ENCODE data around the gene DACH1.

Gene DACH1

DNA sequence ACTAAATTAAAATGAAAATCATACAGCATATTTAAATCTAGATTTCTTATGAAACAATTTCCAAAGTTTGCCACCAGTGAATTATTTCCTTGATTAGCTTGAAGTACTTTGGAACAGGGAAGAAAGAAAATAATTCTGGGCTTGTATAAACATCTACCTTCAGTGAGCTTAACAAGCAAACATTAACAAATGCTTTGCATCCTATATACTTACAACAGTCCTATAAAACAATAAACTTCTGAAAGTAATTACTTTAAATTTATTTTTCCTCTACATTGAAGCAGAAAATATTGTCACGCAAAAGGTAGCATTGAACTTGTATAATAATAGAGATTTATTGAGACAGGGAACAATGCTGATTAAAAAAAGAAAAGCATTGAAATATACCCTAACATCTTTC lies 164.8 kb downstream of the DACH1 start:
- Mint-ChIP-seq H3K36me3 (ENCODE audit: low read depth) (no peaks in the 10 kb centered on the region), H3K4me1 (ENCODE audit: low read depth) (no peaks in the 10 kb centered on the region), H3K27ac (no peak overlapping the region), H3K9me3 (no peaks in the 10 kb centered on the region), H3K4me3 (no peak overlapping the region), H3K27me3 (ENCODE audit: low read depth) (no peaks in the 10 kb centered on the region)

DNA sequence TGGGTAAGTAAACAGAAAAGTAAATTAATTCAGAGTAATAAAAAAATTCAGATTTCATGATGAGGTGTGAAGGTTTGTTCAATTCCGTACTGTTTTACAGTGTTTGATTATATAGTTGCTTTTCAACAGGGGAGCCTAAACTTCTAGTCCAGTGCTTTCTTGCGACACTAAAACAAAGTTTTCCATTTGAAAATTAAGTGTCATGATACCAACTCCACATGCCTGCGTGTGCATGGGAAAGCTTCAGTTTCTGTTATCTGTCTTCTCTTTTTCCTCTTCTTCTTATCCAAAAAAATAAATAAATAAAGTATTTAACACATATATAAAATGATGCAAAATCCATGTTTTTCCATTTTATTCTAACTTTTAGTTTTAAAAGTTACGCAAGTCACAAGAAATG lies 165.3 kb downstream of the DACH1 start:
- no peaks in the 10 kb centered on the region for H3K9me3 Mint-ChIP-seq
- no peak overlapping the region for H3K4me3 Mint-ChIP-seq
- H3K4me1 Mint-ChIP-seq (ENCODE audit: low read depth): no peaks in the 10 kb centered on the region
- H3K27ac Mint-ChIP-seq: no peak overlapping the region
- H3K27me3 Mint-ChIP-seq (ENCODE audit: low read depth): no peaks in the 10 kb centered on the region
- H3K36me3 Mint-ChIP-seq (ENCODE audit: low read depth): no peaks in the 10 kb centered on the region

DNA sequence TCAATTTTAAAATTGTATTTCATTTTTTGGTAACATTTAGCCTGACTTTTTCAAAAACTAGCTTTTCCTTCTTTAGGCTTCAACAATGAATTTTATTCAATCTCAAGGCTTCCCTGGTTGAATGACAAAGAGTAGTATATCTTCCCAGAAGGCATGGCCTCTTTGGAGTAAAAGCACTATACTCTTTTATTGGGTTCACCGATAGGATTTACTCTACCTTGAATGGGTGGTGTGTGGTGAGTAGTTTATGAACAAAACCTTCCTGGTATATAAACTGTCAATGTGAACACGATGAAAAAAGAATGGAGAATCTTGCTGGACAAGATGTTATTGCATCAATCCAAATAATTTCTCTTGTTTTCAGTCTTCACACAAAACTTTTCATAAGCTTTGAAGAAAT lies 167.7 kb downstream of the DACH1 start:
- H3K9me3 Mint-ChIP-seq: no peaks in the 10 kb centered on the region
- H3K27me3 Mint-ChIP-seq (ENCODE audit: low read depth): no peaks in the 10 kb centered on the region

DNA sequence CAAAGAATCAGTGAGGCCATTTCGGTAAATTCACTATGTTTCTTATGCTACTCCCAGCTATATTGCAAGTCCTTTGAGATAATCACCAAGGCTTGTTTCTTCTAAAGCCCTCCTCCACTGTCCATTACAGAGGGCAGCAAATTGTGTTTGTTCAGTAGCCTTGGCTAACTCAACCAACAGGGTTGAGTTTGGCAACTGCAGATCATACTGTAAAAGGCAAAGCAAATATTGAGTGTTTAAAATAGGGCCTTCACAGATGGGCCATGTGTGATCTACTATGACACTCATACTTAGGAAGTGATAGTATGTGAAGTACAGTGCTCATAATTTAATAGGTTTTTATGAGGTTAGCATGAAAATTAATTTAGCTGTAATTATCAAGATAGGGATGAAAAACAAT lies 171.3 kb downstream of the DACH1 start:
- H3K4me3 Mint-ChIP-seq: no peak overlapping the region
- no peaks in the 10 kb centered on the region for H3K36me3 Mint-ChIP-seq (ENCODE audit: low read depth)
- no peaks in the 10 kb centered on the region for H3K9me3 Mint-ChIP-seq
- H3K27ac Mint-ChIP-seq: no peak overlapping the region
- H3K27me3 Mint-ChIP-seq (ENCODE audit: low read depth): no peaks in the 10 kb centered on the region
- no peaks in the 10 kb centered on the region for H3K4me1 Mint-ChIP-seq (ENCODE audit: low read depth)

More for the DNA sequence above, 167.7 kb downstream of the DACH1 start:
- Mint-ChIP-seq H3K36me3 (ENCODE audit: low read depth) (no peaks in the 10 kb centered on the region), H3K27ac (no peak overlapping the region), H3K4me1 (ENCODE audit: low read depth) (no peaks in the 10 kb centered on the region), H3K4me3 (no peak overlapping the region)

DNA sequence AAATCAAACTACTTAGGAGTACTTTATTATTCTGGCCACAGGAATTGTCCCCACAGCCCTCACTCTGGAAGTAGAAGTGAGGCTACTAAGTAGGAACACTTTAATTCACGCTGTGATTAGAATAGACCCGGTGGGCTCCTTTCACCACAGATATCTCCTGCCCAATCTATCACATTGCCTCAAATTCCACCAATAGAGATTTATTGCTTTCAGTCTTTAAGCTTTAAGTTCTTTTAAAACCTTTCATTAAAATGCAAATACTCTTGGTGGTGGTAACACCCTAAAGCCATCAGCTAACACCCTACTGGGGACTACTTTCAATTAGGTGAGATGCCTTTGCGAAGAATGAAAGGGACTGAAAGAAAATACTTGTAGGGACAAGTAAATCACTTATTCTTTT lies 181.9 kb downstream of the DACH1 start:
- Mint-ChIP-seq H3K9me3 (no peaks in the 10 kb centered on the region), H3K36me3 (ENCODE audit: low read depth) (no peaks in the 10 kb centered on the region), H3K4me3 (no peak overlapping the region), H3K4me1 (ENCODE audit: low read depth) (no peaks in the 10 kb centered on the region), H3K27me3 (ENCODE audit: low read depth) (no peaks in the 10 kb centered on the region), H3K27ac (no peak overlapping the region)

DNA sequence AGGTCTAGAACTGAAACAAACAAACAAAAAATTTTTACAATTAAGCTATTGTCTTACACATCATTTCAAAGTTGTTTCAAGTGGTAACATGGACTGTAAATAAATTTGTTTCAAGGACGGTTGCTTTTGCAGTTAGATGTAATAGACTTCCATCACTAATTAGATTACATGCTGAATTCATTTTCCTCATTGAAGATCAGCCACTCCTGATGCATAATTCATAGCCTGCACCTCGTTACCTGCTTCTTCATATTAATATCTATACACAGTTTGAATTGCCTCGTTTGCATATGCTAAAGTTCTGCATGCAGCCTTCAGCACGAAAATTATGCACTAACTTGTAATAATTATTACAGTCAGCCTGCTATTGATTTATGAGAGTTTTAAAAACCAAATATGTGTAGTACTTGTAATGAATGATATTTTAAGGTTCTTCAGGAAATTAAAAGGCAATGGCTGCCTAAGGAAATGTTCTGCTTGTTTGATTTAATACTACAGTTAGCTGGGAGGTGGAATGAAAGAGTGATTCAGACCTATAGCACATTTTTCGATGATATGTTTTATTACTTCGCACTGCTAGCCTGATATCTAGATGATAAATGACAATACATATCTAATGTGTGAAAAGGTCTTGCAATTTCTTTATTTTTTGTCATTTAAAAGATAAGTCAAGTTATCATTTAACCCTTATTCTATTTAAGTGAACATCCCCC lies 184.9 kb downstream of the DACH1 start:
- H3K9me3 Mint-ChIP-seq: no peaks in the 10 kb centered on the region
- no peak overlapping the region for H3K27ac Mint-ChIP-seq
- no peaks in the 10 kb centered on the region for H3K4me1 Mint-ChIP-seq (ENCODE audit: low read depth)
- H3K36me3 Mint-ChIP-seq (ENCODE audit: low read depth): no peaks in the 10 kb centered on the region
- no peak overlapping the region for H3K4me3 Mint-ChIP-seq
- no peaks in the 10 kb centered on the region for H3K27me3 Mint-ChIP-seq (ENCODE audit: low read depth)

DNA sequence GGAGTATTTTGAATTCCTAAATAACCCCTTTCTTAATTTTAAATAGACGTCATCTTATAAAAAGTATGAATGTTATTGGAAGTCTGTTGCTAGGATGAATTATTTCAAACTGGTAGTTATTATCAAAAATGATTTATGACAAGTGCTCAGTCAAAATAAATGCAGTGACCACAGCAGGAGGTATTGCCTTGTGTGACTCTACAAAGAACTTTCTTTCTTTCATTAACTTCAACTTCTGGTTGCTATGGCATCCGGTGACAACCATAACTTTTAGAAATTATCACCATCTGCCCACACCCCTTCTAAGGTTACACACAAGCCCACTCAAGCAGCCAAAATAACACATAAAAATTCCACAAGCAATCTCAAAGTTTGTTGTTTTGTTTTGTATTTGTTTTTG lies 189.9 kb downstream of the DACH1 start:
- H3K36me3 Mint-ChIP-seq (ENCODE audit: low read depth): no peaks in the 10 kb centered on the region
- H3K27ac Mint-ChIP-seq: no peak overlapping the region
- no peaks in the 10 kb centered on the region for H3K27me3 Mint-ChIP-seq (ENCODE audit: low read depth)
- no peaks in the 10 kb centered on the region for H3K9me3 Mint-ChIP-seq
- no peaks in the 10 kb centered on the region for H3K4me1 Mint-ChIP-seq (ENCODE audit: low read depth)
- H3K4me3 Mint-ChIP-seq: no peak overlapping the region

DNA sequence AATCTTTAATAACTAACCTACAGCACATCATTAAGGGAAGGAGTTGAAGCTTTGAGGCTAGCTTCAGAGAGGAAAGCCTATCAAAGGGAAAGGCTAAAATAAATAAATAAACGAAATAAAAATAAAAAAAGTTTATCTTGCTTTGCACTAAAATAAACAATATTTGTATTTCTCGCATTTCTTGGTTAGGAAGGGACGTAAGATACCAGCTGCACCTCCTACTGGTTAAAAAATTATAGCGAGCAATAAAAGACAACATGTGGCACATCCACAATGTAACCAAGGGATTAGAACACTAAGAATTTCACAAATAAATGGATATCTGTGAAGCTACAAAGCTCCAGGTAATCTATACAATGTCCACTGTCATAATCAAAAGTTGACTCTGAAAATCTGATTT lies 194.5 kb downstream of the DACH1 start:
- no peaks in the 10 kb centered on the region for H3K4me1 Mint-ChIP-seq (ENCODE audit: low read depth)
- H3K4me3 Mint-ChIP-seq: no peak overlapping the region
- H3K27ac Mint-ChIP-seq: no peak overlapping the region
- no peaks in the 10 kb centered on the region for H3K27me3 Mint-ChIP-seq (ENCODE audit: low read depth)
- H3K9me3 Mint-ChIP-seq: no peaks in the 10 kb centered on the region
- no peaks in the 10 kb centered on the region for H3K36me3 Mint-ChIP-seq (ENCODE audit: low read depth)

DNA sequence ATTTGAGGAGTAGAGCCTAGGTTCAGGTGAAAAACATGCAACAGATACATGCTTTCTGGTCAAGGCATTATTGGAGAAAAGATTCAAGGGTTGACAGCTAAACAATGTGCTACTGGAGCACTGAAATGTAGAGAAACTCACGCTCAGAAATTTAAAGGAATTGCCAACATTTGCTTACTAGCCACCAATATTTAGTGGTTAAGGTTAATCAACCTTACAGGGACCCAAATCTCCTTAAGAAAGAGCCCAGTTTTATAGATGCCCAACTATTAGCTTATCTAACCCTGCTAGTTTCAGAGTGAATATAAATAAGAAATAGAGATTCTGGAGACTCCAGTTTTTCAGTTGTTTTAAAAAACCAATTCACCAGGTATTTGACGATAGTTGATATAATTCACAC lies 203.6 kb downstream of the DACH1 start:
- Mint-ChIP-seq H3K27me3 (ENCODE audit: low read depth) (no peaks in the 10 kb centered on the region), H3K4me1 (ENCODE audit: low read depth) (no peaks in the 10 kb centered on the region), H3K9me3 (no peaks in the 10 kb centered on the region), H3K27ac (no peak overlapping the region), H3K4me3 (no peak overlapping the region), H3K36me3 (ENCODE audit: low read depth) (no peaks in the 10 kb centered on the region)

DNA sequence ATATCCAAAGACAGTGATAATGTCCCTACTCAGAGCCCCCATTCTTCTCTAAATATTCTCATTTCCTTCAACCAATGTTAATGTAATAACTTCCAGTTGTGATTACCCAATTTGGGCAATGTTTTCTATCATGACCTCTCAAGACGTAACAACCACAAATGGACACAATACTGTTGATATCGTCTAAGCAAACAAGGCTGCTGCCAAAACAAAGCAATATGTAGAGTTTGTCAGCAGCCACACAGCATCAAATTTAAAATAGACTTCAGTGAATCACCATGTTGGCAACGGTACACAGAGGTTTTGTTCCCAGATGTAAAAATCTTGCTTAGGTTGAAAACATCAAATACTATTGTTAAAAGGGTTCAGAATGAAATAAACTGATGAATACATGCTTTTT lies 205.1 kb downstream of the DACH1 start:
- Mint-ChIP-seq H3K27me3 (ENCODE audit: low read depth) (no peaks in the 10 kb centered on the region), H3K9me3 (no peaks in the 10 kb centered on the region), H3K4me1 (ENCODE audit: low read depth) (no peaks in the 10 kb centered on the region), H3K4me3 (no peak overlapping the region), H3K27ac (no peak overlapping the region), H3K36me3 (ENCODE audit: low read depth) (no peaks in the 10 kb centered on the region)

DNA sequence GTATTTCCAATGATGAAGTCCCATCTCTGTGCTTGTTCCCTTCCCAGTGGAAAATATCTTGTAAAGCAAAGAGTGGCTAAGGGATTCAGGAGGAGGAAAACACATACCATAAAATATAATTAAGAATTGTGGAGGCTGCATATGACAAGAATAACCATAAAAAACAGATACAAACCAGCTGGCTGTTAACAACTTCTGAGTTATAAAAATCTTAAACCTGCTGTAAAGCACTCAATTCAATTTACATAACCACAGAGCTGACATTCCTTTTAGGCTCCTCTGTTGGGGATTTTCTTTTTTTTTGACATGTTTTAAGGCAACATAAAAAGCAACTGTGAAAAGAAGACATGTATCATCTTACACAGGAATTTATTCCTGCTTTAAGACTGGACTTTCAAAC lies 207.6 kb downstream of the DACH1 start:
- Mint-ChIP-seq H3K4me1 (ENCODE audit: low read depth) (no peaks in the 10 kb centered on the region), H3K4me3 (no peak overlapping the region), H3K36me3 (ENCODE audit: low read depth) (no peaks in the 10 kb centered on the region), H3K27ac (no peak overlapping the region), H3K9me3 (no peaks in the 10 kb centered on the region), H3K27me3 (ENCODE audit: low read depth) (no peaks in the 10 kb centered on the region)

DNA sequence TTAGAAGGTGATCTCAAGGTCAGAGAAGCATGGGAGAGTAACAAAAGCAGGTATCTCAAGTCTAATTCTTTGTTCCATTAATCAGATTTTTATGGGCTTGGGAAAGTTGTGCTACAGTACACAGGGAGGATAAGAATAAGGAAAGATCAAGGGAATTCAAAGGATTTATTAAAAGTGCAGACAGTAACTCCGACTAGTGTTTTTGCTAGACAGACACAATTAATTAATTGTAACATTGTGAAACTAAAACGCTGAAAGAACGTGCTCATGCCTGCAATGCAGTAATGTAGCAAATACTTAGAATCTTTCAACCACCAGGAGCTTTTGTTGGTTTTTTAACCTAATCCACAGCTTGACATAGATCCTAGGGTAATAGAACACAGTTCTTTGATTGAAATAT lies 221.5 kb downstream of the DACH1 start:
- Mint-ChIP-seq H3K36me3 (ENCODE audit: low read depth) (no peaks in the 10 kb centered on the region), H3K4me3 (no peak overlapping the region), H3K9me3 (no peaks in the 10 kb centered on the region), H3K27me3 (ENCODE audit: low read depth) (no peaks in the 10 kb centered on the region), H3K4me1 (ENCODE audit: low read depth) (no peaks in the 10 kb centered on the region), H3K27ac (no peak overlapping the region)

DNA sequence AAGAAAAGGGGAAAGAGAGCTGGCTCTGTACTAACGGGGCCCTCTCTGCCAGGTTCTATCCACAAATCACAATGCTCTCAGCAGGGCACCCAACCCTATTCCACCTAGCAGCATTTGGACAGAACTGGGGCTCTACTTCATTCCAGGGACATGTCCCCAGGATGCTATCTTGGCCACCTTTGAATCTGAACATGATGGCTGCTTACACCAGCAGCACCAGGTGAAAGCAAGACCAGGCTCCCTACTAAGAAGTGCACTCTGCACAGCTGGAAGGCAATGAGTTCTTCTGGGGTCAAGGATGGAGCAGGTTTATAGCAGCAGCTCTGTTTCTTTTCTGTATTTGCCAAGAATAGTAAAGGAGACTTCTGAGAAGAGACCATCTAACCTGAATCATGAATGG lies 222.4 kb downstream of the DACH1 start:
- no peaks in the 10 kb centered on the region for H3K27me3 Mint-ChIP-seq (ENCODE audit: low read depth)
- no peak overlapping the region for H3K27ac Mint-ChIP-seq
- H3K9me3 Mint-ChIP-seq: no peaks in the 10 kb centered on the region
- H3K36me3 Mint-ChIP-seq (ENCODE audit: low read depth): no peaks in the 10 kb centered on the region
- H3K4me3 Mint-ChIP-seq: no peak overlapping the region
- no peaks in the 10 kb centered on the region for H3K4me1 Mint-ChIP-seq (ENCODE audit: low read depth)

DNA sequence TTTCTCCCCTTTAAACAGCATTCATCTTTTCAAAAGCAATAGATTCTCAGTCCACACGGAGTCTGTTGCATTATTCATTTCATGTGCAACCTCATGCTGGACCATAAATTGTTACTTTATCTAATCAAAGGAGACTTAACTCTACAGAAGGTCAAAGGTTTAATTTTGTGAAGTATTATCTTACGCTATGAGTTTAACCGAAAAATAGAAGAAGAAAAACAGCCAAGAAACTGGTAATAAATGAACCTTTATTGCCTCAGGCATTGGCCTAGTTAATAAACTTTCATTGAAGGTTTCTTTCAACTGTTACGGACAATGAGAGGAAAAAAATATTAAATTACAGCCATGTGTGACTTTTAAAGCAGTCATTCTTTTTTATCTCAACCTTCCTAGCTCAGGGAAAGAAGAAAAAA lies 223.6 kb downstream of the DACH1 start:
- H3K36me3 Mint-ChIP-seq (ENCODE audit: low read depth): no peaks in the 10 kb centered on the region

DNA sequence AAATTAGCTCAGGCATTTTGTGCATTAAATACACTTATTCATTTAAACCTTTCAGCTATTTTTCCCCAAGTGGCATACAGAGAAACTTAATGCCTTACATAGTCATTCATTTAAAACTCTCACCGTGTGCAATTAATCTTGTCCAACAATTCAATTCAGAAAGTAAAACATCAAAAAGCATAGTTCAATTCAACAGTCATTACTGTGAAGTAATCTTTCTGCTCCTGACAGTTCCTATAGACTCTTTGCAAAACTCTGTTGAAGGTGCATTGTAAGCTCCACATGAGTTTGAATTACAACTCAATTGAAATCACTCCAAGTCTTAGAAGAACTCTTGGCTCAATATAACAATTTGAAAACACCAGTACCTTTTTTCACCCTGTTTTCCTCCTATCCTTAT lies 228.3 kb downstream of the DACH1 start:
- no peaks in the 10 kb centered on the region for H3K27me3 Mint-ChIP-seq (ENCODE audit: low read depth)

More for the DNA sequence above, 223.6 kb downstream of the DACH1 start:
- no peaks in the 10 kb centered on the region for H3K4me1 Mint-ChIP-seq (ENCODE audit: low read depth)
- H3K27me3 Mint-ChIP-seq (ENCODE audit: low read depth): no peaks in the 10 kb centered on the region
- no peaks in the 10 kb centered on the region for H3K9me3 Mint-ChIP-seq
- no peak overlapping the region for H3K4me3 Mint-ChIP-seq
- H3K27ac Mint-ChIP-seq: no peak overlapping the region

More for the DNA sequence above, 228.3 kb downstream of the DACH1 start:
- Mint-ChIP-seq H3K9me3 (no peaks in the 10 kb centered on the region), H3K36me3 (ENCODE audit: low read depth) (no peaks in the 10 kb centered on the region), H3K27ac (no peak overlapping the region), H3K4me1 (ENCODE audit: low read depth) (no peaks in the 10 kb centered on the region), H3K4me3 (no peak overlapping the region)
